Spinal cord (tissue), 10 donors: Measurements from ENCODE around the gene TBX15. TPM values are rescaled to one million over a fixed set of nuclear protein-coding genes. Genes with fewer than 3 reads are reported as not detected.

Experiments used
- DNase-seq, 6 donors: peaks; one replicate each; pipeline versions ENCODE4 v3.0.0 to v3.0.0-alpha.2; 2013 to 2015; ENCODE audit warnings: low spot score in 6 of 6, low read depth in 4 of 6
- H3K27ac ChIP-seq: one replicate; pipeline ENCODE4 v1.5.1; 2013; ENCODE audit warnings: low read depth, low read length, control low read depth
- H3K27me3 ChIP-seq: one replicate; pipeline ENCODE4 v1.6.1; 2013; ENCODE audit warnings: low read length; ENCODE audit not compliant: control insufficient read depth, insufficient read depth
- H3K36me3 ChIP-seq: one replicate; pipeline ENCODE4 v1.6.1; 2013; ENCODE audit warnings: low read length; ENCODE audit not compliant: control insufficient read depth, insufficient read depth
- H3K4me1 ChIP-seq: one replicate; pipeline ENCODE4 v1.6.1; 2013; ENCODE audit warnings: low read length; ENCODE audit not compliant: control insufficient read depth, insufficient read depth
- H3K4me3 ChIP-seq: one replicate; pipeline ENCODE4 v1.5.1; 2013; ENCODE audit warnings: low read depth, low read length, control low read depth
- H3K9me3 ChIP-seq: one replicate; pipeline ENCODE4 v1.6.1; 2013; ENCODE audit warnings: low read length; ENCODE audit not compliant: control insufficient read depth, insufficient read depth
- WGBS: methylation state at CpG from one replicate; pipeline ENCODE4 v1.1.5; 2013; ENCODE audit warnings: missing lambda C conversion rate; ENCODE audit not compliant: insufficient coverage; 5-methylcytosine and 5-hydroxymethylcytosine counted together
- polyA plus RNA-seq, 2 donors: library from polyadenylated mRNA; unstranded; fragments of 120-200 nt; gene quantifications; one replicate each; pipeline ENCODE4 v1.2.1, GENCODE V29; 2013; ENCODE audit not compliant: insufficient read length in 2 of 2
- total RNA-seq, 2 donors: library from RNA; depleted of rRNA in 1 of 2; stranded (reverse); fragments of 120-200 nt in 1 of 2; fragments of >200 nt in 1 of 2; gene quantifications; one replicate each; pipeline versions ENCODE4 v1.2.3 to v1.2.4, GENCODE V29; 2013 to 2014
- donor health status: healthy.

TBX15 gene
- total and polyA plus RNA-seq, 4 donors = 0.41 to 30.6 (median 4.9) TPM

- WGBS = 56% methylated on average over 8 of the region's 14 CpGs
- Histone ChIP-seq H3K27me3 (peaks cover 100% of the 10 kb centered on the region), H3K36me3 (no peaks in the 10 kb centered on the region), H3K9me3 (no peaks in the 10 kb centered on the region), H3K4me3 (no peak overlapping the region), H3K4me1 (peaks cover 34% of the 10 kb centered on the region), H3K27ac (no peak overlapping the region)
- DNase-seq = no peak
Observed at GRCh38 chr1:119003413-119004128, 15.4 kb upstream of the TBX15 start.

- 18% methylated on average over 4 of the region's 16 CpGs for WGBS
- no peak overlapping the region for H3K27ac ChIP-seq
- no peaks in the 10 kb centered on the region for H3K9me3 ChIP-seq
- H3K4me3 ChIP-seq = no peak overlapping the region
- no peak for DNase-seq
- peaks cover 100% of the 10 kb centered on the region for H3K27me3 ChIP-seq
- H3K36me3 ChIP-seq = no peaks in the 10 kb centered on the region
- H3K4me1 ChIP-seq = peaks cover 20% of the 10 kb centered on the region
Observed at GRCh38 chr1:119002028-119002686, 14.0 kb upstream of the TBX15 start.

GRCh38 chr1:119001181-119002027 lies 13.3 kb upstream of the TBX15 start:
- Histone ChIP-seq H3K27ac (no peak overlapping the region), H3K27me3 (peaks cover 100% of the 10 kb centered on the region), H3K9me3 (no peaks in the 10 kb centered on the region), H3K4me1 (peaks cover 13% of the 10 kb centered on the region), H3K4me3 (peak overlapping the region; percentile 10), H3K36me3 (no peaks in the 10 kb centered on the region)
- DNase-seq = no peak
- 0% methylated on average over 46 of the region's 49 CpGs for WGBS

GRCh38 chr1:119000371-119001180 lies 12.4 kb upstream of the TBX15 start:
- DNase-seq = peak in 2 of 6 donors; percentile 11 to 38
- 1% methylated on average over 42 of the region's 44 CpGs for WGBS
- Histone ChIP-seq H3K4me3 (peak overlapping the region; percentile 10), H3K4me1 (peaks cover 11% of the 10 kb centered on the region), H3K27ac (no peak overlapping the region), H3K27me3 (peaks cover 100% of the 10 kb centered on the region), H3K9me3 (no peaks in the 10 kb centered on the region), H3K36me3 (no peaks in the 10 kb centered on the region)

- Histone ChIP-seq H3K9me3 (no peaks in the 10 kb centered on the region), H3K36me3 (no peaks in the 10 kb centered on the region), H3K4me1 (peaks cover 11% of the 10 kb centered on the region), H3K27me3 (peaks cover 100% of the 10 kb centered on the region), H3K27ac (no peak overlapping the region), H3K4me3 (no peak overlapping the region)
- DNase-seq = no peak
- 3% methylated on average over 12 of the region's 27 CpGs for WGBS
Observed at GRCh38 chr1:118999348-119000071, 11.4 kb upstream of the TBX15 start.

GRCh38 chr1:118998171-118998570 lies 10.0 kb upstream of the TBX15 start:
- no peaks in the 10 kb centered on the region for H3K36me3 ChIP-seq
- no peak overlapping the region for H3K27ac ChIP-seq
- peaks cover 100% of the 10 kb centered on the region for H3K27me3 ChIP-seq
- H3K4me3 ChIP-seq = no peak overlapping the region
- peaks cover 14% of the 10 kb centered on the region for H3K4me1 ChIP-seq
- no peak for DNase-seq
- whole genome bisulfite sequencing = 23% methylated on average over 2 of the region's 2 CpGs
- H3K9me3 ChIP-seq = no peaks in the 10 kb centered on the region

GRCh38 chr1:118997225-118997624 lies 9.1 kb upstream of the TBX15 start:
- no peaks in the 10 kb centered on the region for H3K36me3 ChIP-seq
- no peak overlapping the region for H3K27ac ChIP-seq
- 29% methylated on average over 1 of the region's 7 CpGs for WGBS
- H3K4me1 ChIP-seq = peaks cover 18% of the 10 kb centered on the region
- H3K4me3 ChIP-seq = no peak overlapping the region
- no peaks in the 10 kb centered on the region for H3K9me3 ChIP-seq
- DNase-seq = no peak
- H3K27me3 ChIP-seq = peaks cover 100% of the 10 kb centered on the region

GRCh38 chr1:118995312-118996016 lies 7.3 kb upstream of the TBX15 start:
- no peak overlapping the region for H3K27ac ChIP-seq
- no CpG with 5 or more reads among the region's 3 CpGs for WGBS

More at GRCh38 chr1:118995312-118996016, 7.3 kb upstream of the TBX15 start:
- Histone ChIP-seq H3K36me3 (no peaks in the 10 kb centered on the region), H3K27me3 (peaks cover 100% of the 10 kb centered on the region), H3K4me1 (peaks cover 11% of the 10 kb centered on the region), H3K9me3 (peaks cover 1% of the 10 kb centered on the region), H3K4me3 (no peak overlapping the region)
- DNase-seq = no peak
